ENCODE measurements around the gene OLFML3. TPM values are rescaled to one million over a fixed set of nuclear protein-coding genes. Genes with fewer than 3 reads are reported as not detected.

Gene OLFML3
- total RNA-seq, 1 experiment from 2014 or later = 171 TPM

DNA sequence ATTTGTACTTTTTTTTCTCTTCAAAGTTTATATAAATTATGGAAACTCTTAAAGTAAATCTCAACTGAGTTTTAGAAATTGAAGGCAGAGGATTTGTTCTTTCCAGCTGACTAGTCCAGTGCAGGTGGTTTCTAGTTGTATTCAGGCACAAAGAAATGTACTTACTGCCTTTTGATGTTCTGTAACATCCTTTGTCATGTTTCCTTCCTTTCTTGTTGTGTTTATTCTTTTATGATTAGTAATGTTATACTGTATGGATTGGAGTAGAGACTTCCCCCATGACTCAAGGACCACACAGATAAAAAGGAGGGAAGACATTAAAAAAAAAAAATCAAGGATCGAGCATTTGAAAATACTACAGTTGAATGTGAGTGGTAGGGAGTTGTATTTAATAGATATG is 42.1 kb upstream of the OLFML3 start:
- Histone ChIP-seq H2AK5ac (ENCODE audit: insufficient read length, low read length) (no peak overlapping the region), H3K4ac (ENCODE audit: low read depth, low read length) (no peak overlapping the region), H2AFZ (ENCODE audit: low read length) (no peak overlapping the region), H2BK15ac (ENCODE audit: low read depth, low read length) (no peak overlapping the region), H2BK12ac (ENCODE audit: insufficient read length, low read depth, low read length) (no peak overlapping the region), H3K4me1 (ENCODE audit: insufficient read depth, low read length) (no peaks in the 10 kb centered on the region), H4K91ac (ENCODE audit: insufficient read length, low read depth, low read length) (no peak overlapping the region), H3K18ac (ENCODE audit: insufficient read length, low read depth, low read length) (no peak overlapping the region), H3K4me2 (ENCODE audit: insufficient read depth, insufficient read length, low read length) (no peak overlapping the region), H2BK5ac (ENCODE audit: insufficient read length, low read length) (no peak overlapping the region), H3K23me2 (ENCODE audit: insufficient read length, low read depth, low read length, poor library complexity, severe bottlenecking) (no peaks in the 10 kb centered on the region), H3K79me2 (ENCODE audit: insufficient read depth, low read length) (peaks cover 15% of the 10 kb centered on the region; the same call in 1 of the 2 replicates), H3K23ac (ENCODE audit: insufficient read length, low read depth, low read length) (no peak overlapping the region), H3K9ac (ENCODE audit: extremely low read depth, insufficient read length, low read length) (no peak overlapping the region), H3K9me3 (ENCODE audit: control insufficient read depth, low read depth, low read length) (no peaks in the 10 kb centered on the region), H3K56ac (ENCODE audit: insufficient read length, low read depth, low read length) (no peak overlapping the region), H4K8ac (replicated peaks; ENCODE audit: insufficient read length, low read depth, low read length) (no peak overlapping the region), H4K20me1 (ENCODE audit: control insufficient read depth, insufficient read depth, insufficient read length) (no peaks in the 10 kb centered on the region), H3K27ac (ENCODE audit: insufficient read length, low read depth, low read length) (no peak overlapping the region), H2BK20ac (ENCODE audit: low read depth, low read length, poor library complexity, severe bottlenecking) (no peak overlapping the region), H3T11ph (ENCODE audit: low read length) (no peak overlapping the region), H2BK120ac (ENCODE audit: low read depth, low read length, poor library complexity, severe bottlenecking) (no peak overlapping the region), H3K14ac (ENCODE audit: insufficient read depth, low read length) (no peak overlapping the region), H3K79me1 (ENCODE audit: insufficient read depth, low read depth, low read length, poor library complexity, severe bottlenecking) (no peaks in the 10 kb centered on the region), H3K27me3 (ENCODE audit: insufficient read depth, low read length) (no peaks in the 10 kb centered on the region), H4K5ac (ENCODE audit: insufficient read length, low read depth, low read length) (no peak overlapping the region)
- WGBS (ENCODE audit: extremely low coverage, insufficient read length, low lambda C conversion rate) = 100% methylated on average over 1 of the region's 1 CpG
- TF ChIP-seq CTCF (conservative IDR thresholded peaks at IDR 0.05) = no peak
- Mint-ChIP-seq H3K27ac (peak overlapping the region in 1 of 3 experiments; percentile 24; a peak in 1 of 7 replicates), H3K9me3 (no peaks in the 10 kb centered on the region; a peak in 1 of 5 replicates), H3K36me3 (ENCODE audit: insufficient read depth in 1 of 3, low read depth in 3 of 3) (peaks cover 12 to 20% (median 14%) of the 10 kb centered on the region in 3 experiments; a peak in 6 of 7 replicates), H3K4me3 (no peak overlapping the region), H3K4me1 (peaks cover 23 to 24% of the 10 kb centered on the region in 2 experiments), H3K27me3 (ENCODE audit: low read depth) (no peaks in the 10 kb centered on the region; the same call in 1 of the 2 replicates)
- no peak for DNase-seq

All from H9 (cell line).